CD4-positive, alpha-beta T cell treated with Interferon alpha-2 for 1 hour (primary cell): ENCODE results near the gene CCDC60.

Source experiments
- DNase-seq, 2 donors: peaks; one replicate each; pipeline ENCODE4 v3.0.0-alpha.2; 2020 to 2022

CCDC60 gene, protein sequence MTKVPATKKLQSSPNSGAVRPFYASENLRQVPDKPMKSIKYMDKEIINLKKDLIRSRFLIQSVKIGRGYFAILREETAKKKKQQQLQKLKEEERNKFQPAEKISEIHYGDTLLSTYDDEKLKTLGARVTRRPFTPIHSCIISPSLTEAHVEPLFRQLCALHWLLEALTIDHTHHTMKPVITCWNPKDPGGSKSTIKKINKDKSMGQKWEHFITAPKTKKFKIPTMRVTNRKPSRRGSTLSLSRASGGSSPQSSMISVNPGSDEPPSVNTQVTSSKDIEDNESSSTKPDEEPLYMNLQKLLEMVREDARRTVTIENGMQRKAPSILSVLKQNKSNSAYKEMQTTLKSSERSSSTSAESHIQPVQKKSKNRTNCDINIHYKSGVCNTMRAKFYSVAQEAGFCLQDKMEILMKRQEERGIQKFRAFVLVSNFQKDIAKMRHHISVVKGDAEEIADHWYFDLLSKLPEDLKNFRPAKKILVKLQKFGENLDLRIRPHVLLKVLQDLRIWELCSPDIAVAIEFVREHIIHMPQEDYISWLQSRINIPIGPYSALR

DNA sequence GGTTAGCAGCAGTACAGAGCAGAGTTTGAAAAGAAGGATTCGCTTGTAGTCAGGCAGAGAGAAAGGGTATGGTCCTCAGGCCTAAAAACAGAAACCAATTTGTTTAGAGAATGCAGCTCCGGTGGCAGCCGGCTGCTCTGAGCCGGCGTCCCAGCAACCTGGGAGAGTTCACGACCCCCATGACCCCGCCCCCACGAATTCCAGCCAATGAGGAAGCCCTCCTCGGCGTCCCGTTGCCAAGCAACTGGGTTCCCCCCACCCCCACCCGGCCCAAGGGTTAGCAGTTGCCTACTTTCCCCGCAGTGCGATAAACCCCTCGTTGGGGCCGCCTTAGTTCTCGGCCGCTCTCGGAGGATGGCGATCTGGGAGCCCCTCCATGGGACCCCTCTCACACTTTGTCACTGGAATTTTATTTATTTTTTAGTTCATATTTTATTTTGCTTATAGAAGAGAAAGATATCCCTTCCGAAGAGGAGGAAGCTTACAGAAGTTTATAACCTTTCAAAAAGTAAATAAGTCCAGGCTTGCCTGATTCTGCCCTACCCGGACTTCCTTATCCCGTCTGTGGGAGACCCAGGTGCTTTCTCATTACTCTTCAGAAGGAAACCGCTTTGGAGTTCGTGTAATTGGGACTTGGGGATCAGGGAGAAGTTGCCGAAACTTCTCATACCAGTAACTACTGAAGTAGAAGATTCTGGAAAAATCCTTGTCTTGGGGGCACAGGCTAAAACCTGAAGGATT is at the start of gene CCDC60:
Gene CCDC60 (plus strand): TSS at position 300 of the 741 bp plus-strand sequence. CDS start 448 bp downstream, outside the sequence.
- DNase-seq = no peak

DNA sequence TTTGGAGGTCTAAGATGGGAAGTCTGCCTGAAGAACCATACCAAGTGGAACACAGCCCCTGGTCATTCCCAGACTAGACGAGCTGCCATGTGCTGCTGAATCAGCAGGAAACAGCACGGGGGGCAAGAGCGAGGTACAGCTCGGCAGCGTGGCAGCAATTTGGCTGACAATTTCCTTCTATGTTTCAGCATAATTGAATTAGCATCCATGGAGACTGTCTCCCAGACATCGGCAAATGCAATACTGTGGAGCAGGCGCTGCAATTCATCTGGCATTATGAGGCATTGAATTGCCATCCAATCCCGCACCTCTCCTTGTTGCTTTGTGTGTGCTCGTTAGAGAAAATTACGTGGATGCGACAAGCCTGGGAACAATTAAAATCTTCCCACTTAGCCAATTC is 46.0 kb upstream of the CCDC60 start:
- DNase-seq = no peak

DNA sequence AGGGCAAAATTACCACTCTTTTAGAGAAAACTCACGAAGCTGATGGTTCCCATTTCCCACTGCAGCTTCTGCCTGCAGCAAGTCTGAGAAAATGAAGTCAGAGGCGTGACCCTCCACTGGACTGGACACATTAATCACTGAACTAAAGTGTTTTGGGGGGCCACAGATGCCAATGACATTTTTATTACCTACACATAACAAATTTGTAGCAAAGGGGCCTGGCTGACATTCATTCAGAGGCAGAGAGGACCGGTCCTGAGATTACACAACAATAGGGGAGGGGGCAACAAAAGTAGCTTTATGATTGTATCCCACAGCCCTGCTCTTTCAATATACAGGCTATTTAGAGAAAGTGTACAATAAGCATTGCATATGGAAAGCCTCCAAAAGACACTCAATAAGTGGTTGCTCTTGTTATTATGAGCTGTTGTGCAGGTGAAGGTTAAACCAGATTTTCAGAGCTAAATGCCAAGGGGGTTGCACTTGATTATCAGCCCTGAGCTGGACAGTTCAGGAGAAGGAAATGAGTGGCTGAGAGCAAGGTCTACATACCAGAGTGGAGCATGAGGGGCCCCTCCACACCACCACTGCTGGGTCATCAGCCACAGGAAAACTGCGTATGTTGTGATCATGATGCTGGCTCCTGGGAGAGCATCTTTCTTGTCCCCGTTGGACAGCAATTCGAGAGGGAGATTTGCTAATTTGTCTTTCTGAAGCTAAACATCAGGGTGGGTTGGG is 41.5 kb upstream of the CCDC60 start:
- DNase-seq = no peak

DNA sequence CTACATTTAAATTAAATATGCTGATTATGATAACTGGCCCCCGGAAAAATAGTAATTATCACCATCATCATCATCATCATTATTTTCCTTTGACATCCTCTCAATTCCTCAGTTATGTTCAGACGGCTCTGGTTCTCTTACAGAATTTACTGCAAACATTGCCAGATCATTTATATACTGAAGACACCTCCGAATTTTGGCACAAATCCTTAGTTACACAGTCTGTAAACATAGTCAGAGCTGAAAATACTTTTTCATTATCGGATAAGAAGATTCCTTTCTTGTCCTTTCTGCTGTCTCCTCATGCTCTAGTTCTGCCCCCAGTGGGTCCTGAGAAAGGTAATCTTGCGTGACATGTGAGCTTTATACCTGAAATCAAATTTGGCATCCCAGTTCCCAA is 40.3 kb upstream of the CCDC60 start:
- no peak for DNase-seq

DNA sequence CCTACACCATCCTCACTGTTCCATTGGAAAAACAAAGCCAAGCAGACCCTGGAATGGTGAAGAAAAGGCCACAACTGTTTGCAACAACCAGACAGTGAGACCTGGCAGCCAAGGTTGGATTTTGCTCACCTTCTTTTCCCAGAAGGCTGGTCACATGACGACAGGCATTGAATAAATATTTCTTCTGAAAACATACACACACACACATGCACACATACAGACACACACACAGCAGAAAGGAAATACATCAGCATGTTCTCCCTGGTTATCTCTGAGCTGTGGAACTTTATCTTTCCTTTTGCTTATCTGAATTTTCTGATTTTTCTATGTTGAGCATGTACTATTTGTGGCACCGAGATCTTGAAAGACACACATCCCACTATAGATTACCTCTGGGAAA is 38.0 kb upstream of the CCDC60 start:
- DNase-seq = no peak

DNA sequence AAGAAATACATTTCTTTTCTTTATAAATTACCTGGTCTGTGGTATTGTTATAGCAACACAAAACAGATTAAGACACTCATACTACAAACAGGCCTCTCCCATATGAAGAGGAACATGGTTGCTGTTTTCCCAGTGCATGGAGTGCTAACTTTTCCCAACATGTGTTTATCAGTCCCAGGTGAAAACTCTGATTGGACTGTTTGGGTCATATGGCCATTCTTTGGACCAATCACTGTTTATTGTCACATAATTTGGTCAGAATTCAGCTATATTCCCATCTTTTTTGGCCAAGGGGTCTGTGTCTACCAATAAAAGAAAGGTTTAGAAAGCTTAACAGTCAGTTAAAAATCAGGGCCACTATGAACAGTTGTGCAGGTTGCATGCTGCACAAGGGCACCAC is 35.4 kb upstream of the CCDC60 start:
- no peak for DNase-seq

DNA sequence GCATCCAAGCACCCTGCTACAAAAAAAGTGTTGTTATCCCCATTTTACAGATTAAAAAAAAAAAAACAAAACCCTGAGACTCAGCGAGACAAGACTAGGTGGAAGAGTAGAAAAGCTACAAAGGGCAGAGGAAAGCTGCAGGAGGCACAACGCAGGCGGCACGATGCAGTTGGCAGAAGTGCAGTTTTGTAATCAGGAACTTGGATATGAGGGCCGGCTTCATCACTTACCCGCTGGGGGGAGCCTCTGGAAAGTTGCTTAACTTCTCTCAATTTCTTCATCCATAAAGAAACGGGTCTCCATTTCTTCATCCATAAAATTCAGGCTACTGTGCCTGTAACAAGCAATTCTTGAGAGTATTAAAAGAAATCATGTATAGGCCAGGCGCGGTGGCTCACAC is 33.1 kb upstream of the CCDC60 start:
- no peak for DNase-seq

DNA sequence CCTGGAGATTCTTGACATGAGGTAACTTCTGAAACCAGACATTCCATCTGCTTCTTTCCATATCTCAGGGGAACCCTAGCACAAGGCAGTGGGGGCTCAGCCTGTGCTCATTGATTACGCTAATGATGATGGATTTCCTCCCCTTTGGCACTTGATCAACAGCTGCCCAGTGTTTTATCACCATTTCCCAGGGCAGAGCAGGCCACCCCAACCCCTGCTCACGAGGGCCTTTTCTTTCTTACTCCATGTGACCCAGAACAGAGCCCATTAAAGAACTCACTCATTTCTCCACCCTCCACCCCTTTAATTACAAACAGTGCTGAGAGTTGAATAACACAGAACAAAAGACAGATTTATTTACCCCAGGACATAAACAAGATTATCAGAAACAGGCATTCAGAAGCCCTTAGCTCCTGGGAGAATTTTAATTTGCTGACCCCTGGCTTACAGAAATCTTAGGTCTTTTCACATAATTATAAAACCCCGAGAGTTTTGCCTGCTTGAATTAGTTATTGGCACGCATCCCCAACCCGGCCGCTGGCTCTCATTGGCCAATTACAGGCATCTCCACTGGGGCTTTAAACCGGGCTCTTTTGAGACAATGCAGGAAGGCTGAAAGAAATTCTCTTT is 32.0 kb upstream of the CCDC60 start:
- DNase-seq = no peak

DNA sequence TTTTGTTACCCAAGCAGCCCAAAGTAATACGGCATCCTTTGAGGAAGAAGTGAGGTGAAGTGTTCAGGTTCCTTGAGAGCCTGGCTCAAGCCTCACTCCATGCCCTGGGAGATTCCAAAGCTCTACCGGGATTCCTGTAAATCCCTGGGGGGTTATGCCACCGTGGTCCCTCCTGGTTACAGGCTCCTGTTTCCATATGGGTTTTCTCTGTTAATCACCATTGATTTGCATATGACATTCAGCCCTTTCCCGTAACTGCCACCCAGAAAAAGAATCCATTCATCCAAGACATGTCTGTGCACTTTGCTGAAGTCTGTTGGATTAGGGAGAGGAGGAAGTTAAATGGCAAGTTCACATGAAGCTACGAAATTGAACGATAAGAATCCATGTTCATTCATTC is 27.9 kb upstream of the CCDC60 start:
- no peak for DNase-seq

DNA sequence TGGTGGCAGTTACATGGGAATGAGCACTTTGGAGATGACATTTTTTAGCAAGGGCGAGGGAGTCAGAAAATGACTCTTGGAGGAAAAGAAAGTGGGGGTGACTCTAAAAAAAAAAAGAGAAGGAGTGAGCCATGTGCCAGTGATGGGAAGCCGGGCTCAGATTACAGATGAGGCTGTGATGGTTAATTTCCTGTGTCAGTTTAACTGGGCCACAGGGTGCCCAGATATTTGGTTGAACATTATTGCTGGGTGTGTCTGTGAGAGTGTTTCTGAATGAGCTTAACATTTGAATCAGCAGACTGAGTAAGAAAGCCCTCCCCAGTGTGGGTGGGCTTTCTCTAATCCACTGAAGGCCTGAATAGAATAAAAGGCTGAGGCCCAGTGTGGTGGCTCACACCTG is 26.8 kb upstream of the CCDC60 start:
- DNase-seq = no peak

DNA sequence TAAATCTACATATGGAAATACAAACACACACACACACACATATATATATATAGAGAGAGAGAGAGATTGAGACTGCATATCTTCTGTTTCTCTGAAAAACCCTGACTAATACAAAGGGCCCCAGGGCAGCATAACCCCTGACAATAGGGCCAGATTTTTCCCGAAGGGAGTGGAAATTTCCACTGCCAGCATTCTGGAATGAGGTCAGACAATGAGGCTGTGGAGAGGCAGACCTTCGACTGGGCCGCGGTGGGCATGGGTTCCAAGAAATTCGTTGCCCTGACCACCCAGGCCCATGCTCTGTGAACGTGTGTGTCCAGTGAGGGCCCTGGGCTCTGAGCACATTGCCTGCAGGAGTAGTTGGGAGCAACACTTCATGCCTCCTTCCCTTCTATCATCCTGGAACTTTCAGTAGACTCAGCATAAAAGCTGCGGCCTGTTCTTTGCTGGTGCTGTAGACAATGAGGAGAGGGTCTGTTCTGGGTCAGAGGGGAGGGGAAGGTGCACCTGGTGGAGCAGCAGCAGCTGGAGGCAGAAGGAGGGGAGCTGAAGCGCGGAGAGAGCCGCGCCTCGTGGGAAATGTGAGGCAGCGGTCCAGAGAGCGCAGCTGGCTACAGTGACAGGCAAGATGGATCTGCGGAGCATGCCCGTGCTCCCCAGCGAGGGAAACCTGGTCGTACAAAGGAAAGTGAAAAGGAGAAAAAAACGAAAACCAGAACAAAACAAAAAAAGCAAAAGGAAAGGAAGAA is 25.6 kb upstream of the CCDC60 start:
- no peak for DNase-seq

DNA sequence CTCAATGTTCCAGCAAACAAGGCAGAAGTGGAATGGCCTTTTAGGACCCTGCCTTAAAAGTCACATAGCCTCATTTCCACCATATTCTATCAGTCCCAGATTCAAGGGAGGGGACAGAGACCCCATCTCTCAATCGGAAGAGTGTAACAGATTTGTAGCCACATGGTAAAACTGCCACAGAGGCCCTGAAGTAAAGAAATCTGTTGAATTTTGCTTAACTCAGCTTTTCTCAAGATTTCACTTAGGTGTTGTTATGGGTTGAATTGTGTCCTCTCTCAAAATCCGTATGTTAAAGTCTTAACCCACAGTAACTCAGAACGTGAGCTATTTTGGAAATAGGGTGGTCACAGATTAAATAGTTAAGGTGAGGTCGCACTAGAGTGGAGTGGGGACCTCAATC is 22.7 kb upstream of the CCDC60 start:
- DNase-seq = no peak

DNA sequence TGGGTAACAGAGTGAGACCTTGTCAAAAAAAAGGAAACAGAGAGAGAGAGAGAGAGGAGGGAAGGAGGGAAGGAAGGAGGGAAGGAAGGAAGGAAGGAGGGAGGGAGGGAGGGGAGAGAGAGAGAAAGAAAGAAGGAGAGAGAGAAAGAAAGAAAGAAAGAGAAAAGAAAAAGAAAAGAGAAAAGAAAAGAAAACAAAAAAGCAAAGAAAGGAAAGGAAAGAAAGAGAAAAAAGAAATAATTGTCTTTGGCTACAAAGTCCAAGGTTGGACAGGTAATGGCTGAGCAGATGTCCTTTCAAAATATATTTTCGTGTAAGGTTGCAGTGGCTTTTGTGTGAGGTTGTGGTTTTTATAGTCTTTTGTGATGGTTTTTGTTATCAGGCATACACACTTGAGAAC is 21.6 kb upstream of the CCDC60 start:
- DNase-seq = no peak

DNA sequence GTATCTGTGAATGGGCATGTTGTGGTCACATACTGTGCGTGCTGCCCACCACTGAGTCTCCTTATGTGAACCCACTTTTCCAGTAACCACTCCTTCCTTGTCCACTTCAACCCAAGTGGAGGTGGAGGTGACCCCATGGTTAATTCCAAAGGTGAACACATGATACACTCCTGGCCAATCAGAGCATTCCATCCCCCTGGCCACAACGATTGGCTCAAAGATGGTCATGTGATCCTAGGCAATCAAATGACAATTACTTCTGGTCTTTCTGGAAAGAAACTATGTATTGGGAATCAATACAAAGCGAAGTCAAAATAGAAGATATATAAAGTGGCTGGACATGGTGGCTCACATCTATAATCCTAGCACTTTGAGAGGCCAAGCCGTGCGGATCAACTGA is 20.2 kb upstream of the CCDC60 start:
- DNase-seq = no peak

DNA sequence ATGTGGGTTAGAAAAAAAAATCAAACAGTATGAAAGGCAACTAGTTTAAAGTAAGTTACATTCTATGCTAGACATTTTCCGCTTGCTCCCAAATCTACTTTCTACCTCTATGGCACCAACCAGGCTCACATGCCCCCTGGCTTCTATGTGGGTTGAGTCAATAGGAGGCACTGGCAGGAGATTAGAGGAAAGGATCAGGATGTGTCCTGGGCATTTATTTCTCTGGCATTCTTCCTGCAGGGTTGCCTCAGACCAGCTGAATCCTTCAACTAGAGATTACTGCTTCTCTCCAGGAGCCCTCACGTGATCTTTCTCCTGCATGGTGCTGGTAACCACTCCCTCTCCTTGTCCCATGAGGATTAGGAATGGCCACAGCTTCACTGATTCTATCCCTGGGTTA is 14.9 kb upstream of the CCDC60 start:
- DNase-seq = no peak

DNA sequence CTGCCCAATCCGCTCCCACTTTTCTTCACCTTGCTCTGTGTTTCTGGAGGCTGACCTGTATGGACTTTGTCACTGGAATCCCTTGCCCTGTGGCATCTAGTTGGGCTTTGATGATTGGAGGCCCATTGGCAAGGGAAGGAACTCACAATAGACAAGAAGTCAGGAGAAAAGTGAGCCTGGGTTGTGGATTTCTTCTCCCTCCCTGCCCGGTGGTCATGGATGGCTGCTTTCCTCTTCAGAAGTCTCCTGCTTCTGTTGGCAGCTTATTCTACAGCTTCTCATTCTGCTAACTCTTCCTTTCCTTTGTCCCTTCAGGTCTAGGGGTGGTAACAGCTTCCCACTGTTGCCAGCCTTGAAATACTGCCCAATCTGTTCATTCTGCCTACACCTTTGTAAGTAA is 13.9 kb upstream of the CCDC60 start:
- no peak for DNase-seq

DNA sequence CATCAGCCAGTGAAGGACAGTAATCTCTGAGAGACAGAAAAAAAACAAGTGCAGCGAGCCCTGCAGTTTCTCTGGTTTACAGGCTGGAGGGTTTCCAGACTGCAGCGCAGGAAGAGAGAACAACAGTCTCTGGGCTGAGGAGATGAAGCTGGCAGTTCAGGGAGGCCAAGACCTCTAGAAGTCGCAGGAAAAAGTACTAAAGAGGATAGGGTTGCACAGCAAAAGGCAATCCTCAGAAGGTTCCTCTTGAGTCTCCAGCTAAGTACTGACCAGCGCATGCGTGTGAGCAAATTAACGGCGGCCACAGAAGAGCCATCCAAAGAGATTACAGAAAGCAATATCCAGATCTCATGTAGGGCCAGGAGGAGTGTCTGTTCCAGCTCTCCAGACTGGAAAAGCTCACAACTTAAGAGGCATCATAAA is 12.2 kb upstream of the CCDC60 start:
- DNase-seq = no peak

DNA sequence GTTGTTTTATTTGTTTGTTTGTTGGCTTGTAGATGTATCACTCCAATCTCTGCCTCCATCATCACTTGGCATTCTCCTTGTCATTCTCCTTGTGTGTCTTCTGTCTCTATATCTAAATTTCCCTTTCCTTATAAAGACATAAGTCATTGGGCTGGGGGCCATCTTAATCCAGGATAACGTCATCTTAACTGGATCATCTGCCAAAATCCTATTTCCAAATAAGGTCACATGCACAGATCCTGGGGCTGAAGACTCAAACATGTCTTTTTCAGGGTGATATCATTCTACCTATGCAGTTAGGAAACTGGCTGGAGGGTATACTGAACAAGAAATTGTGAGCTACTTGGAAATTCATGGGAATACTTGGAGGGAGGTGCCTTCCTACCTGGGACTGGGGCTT is 8.7 kb upstream of the CCDC60 start:
- no peak for DNase-seq

DNA sequence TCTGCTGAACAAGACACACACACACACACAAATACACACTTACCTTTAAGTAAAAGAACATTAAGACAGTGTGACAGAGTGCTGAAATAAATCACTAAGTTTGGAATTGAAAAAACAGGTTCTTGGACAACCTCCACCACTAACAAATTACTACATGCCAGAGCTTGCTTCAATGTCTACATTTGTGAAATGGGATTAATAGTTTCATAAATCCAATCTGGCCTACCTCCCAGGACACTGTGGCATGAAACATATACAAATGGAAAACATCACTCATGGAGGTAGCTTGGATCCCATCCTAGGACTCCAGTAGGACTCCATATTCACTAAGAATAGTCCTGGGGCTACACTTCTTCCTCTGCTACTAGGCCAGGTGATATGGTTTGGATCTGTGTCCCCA is 8.2 kb upstream of the CCDC60 start:
- DNase-seq = no peak

DNA sequence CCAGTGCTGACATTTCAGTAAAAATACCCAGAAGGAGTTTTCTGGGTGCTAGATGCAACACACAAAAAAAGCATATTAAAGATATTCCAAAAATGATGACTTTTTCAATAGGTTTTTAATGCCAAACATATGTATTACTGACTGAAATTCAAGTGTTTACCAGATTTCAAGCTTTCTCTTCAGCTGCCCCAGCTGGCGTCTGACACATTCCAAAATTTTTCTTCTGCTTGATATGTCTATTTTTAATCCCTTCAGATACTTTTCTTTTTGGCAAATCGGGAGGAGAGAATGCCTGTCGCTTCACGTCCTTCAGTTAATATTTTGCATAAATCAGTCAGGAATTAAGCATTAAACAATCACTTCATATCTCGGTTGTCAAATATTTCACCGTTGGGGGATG is 7.1 kb upstream of the CCDC60 start:
- no peak for DNase-seq

DNA sequence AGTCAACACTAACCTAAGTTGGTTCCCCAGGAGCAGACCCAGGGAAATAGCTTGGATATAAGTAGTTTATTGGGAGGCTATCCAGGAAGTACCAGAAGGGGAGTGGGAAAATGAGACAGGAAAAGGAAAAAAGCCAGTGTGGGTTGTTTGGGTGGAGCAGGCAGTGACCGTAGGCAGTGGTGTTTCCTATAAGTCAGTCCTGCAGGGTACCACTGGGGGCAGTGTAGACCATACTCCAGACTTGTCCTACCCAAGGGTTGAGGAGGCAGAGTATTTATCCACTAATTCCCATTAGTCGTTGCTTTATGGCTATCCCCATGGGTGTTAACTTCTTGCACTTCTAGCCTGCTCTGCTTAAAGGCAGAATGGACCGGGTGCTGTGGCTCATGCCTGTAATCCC is 6.4 kb upstream of the CCDC60 start:
- no peak for DNase-seq
